HG03175 (cell line): ENCODE results near the gene MSMB.

ENCODE experiments used
- ATAC-seq: cut with Tn5 transposase; IDR thresholded peaks from one replicate; pipeline ENCODE4 v1.9.1; 2021; ENCODE audit warnings: mild to moderate bottlenecking, moderate library complexity; ENCODE audit not compliant: unreplicated experiment

The MSMB gene

DNA sequence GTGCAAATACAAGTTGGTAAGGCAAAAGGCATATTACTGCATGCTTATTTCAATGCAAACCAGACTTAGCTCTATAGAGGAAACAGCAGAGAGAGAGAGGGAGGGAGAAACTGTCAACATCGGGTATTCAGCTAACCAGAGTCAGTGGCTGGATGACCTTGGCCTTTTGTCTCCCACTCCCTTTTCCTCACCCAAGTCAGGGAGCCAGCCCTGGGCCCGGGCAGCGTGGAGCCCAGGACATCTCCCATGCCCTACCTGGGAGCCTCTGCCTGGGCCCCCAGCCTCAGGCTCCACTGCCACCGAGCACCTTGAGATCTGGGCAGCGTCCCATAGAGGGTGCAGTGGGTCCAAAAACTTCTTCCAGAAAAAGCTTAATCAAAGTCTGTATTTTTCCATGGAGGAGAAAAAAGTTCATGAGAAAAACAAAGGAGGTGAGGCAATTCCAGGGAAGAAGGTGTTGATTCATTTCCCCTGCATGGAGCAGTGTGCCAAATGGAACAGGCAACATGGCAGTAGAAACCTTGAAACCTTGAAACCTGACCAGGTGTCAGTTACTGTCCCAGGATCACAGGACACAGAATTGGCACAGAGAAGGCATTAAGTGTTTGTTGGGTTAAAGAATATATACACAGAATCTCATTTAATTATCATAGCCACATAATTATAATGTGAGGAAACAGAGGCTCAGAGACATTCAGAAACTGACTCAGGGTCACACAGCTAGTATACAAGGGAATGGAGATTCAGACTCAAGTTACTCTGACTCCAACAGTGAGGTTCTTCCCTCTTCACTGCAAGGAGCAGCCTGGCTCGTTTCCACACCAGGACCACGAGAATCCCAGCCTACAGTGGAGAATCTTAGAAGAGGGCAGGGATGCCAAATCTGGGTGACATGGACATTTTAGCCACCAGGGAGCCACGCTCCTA is 9.9 kb downstream of the MSMB start:
- ATAC-seq, result no peak

DNA sequence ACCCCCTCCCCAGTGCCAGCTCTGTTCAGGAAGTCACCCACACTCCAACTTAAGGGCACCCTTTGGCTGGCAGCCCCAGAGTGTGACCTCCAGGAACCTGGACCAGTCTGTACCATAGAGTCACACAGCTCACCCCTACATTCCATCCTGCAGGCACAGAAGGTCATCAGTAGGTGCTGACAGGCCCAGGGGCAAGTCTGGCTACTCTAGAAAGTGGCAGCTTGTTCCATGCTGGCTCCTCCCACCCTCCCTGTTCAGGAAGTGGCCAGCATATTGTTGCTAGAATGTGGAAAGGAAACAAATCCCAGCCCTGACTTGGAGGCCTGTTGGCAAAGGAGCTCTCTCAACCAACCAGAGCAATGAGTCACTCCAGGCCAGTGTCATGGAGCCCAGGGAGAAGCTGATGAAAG is 12.5 kb downstream of the MSMB start:
- ATAC-seq, result no peak

DNA sequence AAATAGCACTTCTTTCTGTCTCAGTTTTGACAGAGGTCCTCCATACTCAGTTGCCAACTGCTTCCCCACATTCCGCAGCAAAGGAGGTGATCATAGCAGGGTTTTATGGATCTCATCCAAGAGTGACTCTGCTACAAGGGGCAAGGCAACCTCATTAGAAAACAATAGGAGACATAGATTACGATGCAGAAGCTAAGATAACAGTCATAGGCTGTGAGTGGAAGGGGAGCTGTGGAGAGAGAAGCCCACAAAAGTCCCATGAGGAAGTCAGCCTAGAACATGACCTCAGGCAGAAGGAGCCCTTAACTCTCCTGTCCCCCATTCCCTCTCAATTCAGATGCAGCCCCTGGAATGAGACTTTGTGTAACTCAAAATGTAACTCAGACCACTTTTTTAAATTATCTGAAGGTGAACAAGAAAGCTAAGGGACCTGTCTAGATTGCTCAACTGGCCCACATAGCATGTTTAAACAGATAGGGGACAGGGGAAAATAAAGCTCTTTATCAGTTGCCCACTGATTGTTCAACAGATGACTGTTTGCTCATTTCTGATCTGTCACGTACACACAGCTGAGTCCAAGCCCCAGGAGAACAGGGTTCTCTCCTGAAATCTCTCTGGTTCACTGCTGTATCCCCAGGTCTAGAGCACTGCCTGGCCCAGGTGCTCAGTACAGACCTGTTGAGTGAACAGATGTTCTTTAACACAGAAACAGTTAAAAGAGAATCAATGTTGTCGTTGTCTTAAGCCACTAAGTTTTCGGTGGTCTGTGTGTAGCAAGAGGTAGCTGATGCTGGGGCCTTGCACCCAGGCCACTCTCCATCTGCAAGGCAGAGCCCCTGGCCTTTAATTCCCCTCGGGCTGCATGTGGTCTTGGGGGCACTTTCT is 14.2 kb downstream of the MSMB start:
- no peak for ATAC-seq

DNA sequence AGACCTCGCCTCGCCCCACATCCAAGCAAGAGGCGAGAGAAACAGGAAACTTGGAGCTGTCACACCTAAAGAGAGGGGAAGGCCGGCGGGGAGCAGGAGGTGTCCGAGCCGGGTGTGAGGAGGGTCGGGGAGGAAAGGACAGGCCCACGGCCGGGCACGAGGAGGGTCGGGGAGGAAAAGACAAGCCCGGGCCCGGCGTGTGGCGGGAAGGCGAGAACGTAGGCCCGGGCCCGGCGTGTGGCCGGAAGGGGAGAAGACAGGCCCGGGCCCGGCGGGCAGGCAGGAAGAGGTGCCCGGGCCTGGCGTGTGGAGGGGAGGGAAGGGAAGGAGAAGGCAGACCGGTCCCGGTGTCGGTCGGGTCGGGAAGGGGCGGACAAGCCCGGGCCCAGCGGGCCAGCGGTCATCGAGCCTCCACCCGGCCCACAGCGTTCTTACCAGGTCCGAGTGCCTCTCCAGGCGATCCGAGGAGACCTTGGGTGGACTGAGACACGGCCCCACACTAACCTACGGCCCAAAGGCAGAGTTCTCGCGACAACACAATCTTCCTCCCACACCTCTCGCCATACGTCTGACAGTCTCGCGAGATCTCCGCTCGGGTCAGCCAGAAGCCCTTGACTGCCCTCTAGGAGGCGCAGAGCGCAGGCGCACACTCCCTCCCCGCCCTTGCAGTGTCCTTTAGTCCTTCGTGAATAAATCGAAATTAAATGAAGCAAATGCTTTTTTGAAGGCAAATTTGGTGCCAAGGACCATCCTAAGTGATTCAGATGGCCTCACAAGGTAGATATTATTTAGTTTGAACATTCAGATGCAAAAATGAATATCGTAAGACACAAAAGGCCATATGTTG is 15.8 kb downstream of the MSMB start, which contains the start of gene NCOA4:
TSS of gene NCOA4 (minus strand) at position 533 of the 847 bp plus-strand sequence. CDS start 13,943 bp downstream, outside the sequence.
- ATAC-seq, result peak; percentile 96

DNA sequence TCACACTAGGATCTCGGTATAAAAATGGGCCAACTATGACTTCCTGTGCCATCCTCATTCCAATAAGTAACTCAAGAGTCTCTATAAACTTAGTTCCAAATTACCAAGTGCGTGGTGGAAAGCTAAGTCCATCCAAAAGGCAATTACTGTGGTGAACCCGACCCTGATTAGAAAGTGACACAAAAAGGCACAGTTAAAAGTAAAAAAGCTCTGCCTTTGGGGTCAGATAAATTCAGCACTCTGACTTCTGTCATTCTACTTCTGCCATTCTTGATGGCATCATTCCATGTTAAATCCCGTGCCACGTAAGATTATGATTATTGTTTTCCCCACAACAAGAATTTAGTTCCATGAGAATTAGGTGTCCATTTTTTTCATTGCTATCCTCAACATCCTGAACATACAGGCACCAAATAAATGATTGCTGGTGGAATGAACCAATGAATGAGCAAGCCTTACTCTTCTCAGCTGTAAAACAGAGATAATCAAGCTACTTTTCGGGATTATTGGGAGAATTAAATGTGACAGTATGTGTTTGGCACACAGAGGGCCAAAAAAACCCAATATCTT is 16.5 kb downstream of the MSMB start:
- ATAC-seq, result no peak

DNA sequence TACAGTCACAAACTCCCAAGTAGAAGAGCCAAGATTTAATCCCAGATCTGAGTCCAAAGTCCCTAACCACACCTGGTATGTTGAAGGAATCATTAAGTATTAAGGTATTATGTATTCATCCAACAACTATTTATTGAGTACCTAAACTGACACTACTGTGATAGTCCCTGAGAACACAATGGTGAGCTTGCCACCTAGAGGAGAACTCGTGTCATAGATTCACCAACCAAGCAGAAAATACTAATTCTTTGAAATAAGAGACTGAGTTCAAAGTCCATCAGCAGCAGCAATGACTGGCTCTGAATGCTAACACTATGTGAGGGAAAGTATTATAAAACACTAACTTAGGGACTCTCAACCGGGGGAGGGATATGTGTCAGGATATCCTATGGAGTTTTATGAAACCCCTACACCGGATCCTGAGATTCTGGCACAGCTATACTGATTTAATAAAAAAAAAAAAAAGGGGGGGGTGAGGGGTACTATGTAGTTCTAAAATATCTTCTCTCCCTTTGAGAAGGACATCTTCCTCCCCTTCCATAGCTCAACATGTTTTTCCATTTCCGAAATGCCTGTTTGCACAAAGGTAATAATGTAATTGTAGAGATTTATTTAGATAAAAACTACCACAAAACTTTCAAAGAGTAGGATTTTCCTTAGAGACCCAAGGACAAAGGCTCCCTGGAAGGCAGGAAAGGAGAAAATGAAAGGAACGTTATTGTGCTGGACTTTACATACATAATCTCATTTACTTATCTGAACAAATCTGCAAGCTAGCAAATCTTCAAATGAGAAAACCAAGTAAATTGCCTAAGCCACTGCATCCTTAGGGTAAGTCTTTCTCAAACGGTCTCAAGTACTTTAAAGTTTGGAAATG is 17.2 kb downstream of the MSMB start:
- peak; percentile 42 for ATAC-seq

DNA sequence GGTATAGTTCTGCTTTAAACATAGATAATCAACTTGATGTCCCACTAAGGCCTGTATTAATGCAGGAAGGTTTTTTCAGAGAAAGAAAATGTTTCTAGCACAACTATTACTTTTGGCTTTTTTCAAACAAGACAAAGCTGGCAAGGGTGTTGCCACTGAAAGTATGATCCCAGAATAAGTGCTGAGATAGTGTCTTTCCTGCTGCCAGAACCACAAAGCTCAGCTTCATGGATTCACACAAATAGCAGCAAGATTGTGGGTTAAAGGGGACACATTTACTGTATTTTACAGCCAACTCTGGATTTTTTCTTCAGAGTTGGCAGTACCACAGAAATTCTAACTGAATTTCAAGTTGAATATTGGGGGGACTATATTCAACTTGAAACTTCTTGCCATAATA is 20.0 kb downstream of the MSMB start:
- no peak for ATAC-seq

DNA sequence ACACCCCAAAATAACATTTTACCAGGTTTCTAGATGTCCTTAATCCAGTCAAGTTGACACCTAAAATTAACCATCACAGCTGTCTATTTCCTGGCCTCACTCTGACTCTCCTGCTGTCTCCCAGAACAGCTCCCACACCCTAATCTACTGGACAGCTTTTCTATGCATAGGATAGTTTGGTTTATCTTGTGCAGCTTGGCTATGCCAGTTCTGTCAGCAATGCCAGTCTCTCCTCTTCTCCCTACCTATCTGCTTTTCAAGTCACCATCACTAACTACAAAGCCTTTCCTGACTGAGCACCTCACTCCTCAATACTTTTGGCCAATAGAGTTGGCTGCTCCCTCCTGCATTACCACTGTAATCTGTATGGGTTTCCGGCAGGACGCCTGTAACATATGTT is 20.7 kb downstream of the MSMB start:
- ATAC-seq, result no peak

DNA sequence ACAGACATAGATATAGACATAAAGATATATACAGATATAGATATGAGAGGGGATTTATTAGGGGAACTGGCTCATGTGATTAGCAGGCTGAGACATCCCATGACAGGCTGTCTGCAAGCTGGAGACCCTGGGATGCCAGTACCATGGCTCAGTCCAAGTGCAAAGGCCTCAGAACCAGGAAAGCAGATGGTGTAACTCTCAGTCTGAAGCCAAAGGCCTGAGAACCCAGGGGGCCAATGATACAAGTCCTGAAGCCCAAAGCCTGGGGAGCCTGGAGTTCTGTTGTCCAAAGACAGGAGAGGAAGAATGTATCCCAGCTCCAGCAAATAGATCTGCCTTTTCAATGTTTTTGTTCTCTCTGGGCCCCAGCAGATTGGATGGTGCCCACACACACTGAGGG is 21.1 kb downstream of the MSMB start:
- ATAC-seq, result no peak

DNA sequence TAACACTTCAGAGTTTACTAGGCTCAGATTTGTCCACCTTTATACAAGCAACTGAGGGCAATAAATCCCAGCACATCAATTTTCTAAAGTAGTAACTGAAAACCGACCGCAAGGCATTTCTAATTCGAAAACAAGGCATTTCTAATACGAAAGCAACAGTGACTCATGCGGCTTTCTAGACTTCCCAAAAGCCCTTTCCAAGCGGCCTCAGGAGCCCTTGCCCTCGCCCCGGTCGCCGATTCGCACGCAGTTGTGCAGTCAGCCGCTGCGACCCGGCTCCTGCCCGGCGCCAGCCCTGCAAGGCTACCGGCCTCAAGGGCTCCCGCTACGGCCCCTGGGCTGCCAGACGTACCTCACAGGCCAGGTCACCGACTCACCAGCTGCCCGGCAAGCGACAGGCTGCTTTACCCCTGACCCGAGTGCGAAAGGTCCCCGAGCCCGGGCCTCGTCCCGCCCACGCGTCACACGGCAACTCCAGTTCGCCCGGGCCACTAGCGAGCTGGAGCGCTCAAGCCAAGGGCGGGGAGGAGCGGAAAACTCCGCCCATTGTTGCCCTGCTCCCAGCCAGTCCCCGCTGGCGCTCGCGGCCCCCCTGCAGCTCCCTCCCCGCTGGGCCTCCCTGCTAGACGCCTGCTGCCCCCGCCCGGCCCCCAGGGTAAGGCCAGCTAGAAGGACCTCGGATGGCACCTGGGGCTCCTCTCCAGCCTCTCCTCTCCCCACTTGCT is 22.9 kb downstream of the MSMB start:
- peak; percentile 94 for ATAC-seq

DNA sequence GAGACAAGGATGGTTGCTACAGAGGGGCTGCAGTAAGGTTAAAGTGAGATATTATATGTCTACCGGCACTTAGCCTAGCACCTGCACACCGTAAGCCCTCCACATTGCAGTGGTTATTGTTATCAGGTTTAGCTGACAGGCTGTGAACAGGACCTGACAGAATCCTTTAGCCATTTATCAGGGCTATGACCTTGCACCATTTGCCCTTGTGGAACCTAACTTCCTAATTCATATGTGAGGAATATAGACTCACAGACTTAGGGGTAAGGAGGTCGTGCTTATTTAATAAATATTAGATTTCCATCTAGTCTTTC is 25.8 kb downstream of the MSMB start:
- no peak for ATAC-seq

DNA sequence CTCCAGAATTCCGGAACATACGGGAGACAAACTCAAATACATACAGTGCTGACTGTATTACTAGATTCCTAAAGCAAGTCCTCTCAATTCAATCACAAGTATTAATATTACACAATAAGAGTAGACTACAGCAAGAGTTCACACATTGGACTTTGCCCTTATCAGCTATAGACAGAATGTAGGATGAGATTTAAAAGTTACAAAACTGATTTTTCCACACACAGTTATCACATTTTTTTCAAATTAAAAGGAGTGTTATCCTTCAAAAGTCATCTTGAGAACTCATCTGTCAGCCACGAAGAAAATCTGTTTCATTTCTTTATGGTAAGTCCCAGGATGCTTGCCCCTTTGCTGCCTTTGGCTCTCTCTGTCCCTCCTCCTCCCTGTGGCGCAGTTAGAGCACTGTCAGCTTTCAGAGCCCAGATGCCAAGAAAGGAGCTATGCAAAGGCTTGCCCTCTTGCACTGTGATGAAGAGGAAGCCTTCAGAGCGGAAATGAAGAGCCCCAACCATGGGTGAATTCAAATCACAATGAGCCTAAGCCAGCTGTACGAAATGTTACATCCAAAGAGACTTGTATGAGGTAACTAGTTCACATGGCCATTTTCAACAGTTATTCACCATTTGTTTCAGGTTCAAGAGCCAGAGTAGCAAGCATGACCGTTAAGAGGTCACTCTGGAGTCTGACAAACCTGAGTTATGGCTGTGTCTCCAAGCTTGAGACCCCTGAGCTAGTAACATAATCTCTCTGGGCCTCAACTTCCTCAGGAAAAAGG is 26.3 kb downstream of the MSMB start:
- ATAC-seq, result no peak

DNA sequence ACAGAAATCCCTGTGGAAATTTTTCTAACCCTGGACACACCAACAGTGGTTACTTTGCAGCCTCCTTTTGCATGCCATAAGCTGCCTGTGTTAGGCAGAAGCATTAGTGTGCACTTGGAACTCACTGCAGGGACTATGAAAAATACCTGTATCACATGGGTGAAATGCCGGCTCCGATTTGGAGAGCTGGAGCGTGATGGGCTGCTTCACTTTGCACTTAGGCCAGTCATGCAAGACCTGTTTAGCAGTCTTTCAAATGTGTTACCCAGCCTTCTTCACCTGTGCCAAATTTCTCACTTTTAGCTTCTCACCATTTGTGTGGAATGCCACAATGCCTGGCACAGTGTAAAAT is 26.9 kb downstream of the MSMB start:
- ATAC-seq, result no peak

DNA sequence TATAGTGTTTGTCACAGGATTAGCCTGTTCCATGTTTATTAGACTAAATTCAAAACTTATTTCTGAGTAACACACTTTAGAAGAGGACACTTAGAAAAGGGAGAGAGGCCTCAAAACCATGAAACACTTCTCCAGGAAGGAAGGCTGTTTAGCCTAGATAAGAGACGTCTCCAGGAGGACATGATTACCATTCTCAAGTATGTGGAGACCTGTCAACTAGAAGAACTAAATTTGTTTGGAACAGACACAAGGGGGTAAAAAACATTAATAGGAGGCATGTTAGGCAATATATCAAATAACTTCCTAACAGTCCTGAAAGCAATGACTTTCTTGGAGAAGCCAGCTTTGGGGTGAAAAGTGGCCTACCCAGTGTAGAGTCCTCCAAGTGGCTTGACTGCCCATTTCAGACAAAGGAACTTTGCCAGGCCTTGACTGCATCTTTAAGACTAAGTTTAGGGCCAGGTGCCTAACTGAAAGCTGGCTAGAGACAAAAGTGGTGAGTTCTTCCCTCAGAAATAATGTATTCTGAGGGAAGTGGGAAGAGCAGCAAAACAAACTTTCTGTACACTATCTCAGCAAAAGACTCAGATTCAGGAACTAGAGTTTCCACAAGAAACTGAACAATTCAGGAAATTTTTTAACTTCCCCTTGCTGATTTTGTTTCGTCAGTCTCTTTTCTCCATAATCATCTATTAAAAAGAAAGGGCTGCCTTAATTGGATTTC is 27.5 kb downstream of the MSMB start:
- no peak for ATAC-seq

DNA sequence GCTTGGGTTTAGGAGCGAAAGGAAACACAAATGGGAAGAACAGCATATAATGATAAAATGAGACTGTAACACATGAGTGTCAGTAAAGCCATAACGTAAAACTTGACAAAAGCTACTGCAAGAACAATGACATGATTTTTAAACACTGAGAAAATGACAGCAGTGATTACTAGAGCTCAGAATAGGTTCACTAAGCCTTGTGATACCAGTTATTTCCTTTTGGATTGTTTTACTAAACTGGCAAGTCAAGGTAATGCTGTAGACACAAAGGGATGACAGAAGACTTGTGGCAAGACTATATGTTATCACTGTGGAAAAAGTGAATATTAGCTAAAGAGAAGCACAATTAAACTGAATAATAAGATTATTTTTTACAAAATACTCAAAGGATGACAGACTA is 28.3 kb downstream of the MSMB start:
- ATAC-seq, result no peak

DNA sequence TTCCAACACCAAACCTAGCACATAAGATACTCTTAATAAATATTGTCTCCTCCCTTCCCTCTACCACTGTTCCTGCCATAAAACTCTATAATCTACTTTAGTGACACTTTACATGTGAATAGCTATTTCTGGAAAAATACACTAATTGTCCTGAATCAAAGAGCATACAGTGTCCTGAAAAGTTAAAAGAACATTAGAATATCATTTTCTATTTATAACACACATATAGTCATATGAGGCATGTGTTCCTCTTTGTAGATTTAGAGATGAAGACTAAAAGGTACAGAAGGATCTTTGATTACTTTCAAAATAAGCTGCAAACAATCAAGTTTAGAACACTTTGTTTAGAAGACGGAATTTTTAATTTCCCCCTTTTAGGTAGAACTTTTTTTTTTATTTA is 29.3 kb downstream of the MSMB start:
- no peak for ATAC-seq

DNA sequence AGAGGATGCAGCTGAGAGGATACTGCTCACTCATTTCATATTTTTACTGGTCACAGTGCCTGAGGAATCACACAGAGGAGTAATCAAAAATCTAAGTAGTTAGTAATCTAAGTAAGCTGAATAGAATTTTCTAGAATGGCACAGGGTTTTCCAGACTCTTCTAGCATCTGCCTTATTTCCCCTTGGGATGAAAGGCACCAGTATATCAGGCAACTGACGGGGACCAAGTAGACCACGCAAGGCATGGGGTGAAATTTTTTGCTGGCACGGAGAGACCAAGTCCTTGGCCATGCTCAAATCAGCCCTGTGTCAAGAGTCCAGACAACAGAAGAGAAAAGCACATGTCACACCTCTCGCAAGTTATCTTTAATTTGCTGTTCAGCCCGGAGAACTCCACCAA is 29.9 kb downstream of the MSMB start:
- no peak for ATAC-seq
